HAP-1 (cell line): Measurements from ENCODE around the gene ADAMTSL3.

Experiments
- DNase-seq, 2 experiments: peaks; one replicate each; pipeline ENCODE4 v3.0.0-alpha.2; 2016 to 2020; ENCODE audit warnings: low spot score in 2 of 2
- H3K27me3 ChIP-seq: fragments of 250-450 bp; sonication (Bioruptor Pico); 2 replicates; pipeline ENCODE4 v1.5.1; 2020; ENCODE audit warnings: low read depth, mild to moderate bottlenecking, moderate library complexity
- H3K36me3 ChIP-seq: fragments of 250-450 bp; sonication (Bioruptor Pico); replicated peaks from 2 replicates; pipeline ENCODE4 v1.5.1; 2020; ENCODE audit warnings: mild to moderate bottlenecking
- H3K4me1 ChIP-seq: fragments of 250-450 bp; sonication (Bioruptor Pico); 2 replicates; pipeline ENCODE4 v1.5.1; 2020; ENCODE audit warnings: mild to moderate bottlenecking
- H3K4me3 ChIP-seq: fragments of 250-450 bp; sonication (Bioruptor Pico); 2 replicates; pipeline ENCODE4 v1.5.1; 2020; ENCODE audit warnings: mild to moderate bottlenecking, moderate library complexity
- H3K9me3 ChIP-seq: fragments of 250-450 bp; sonication (Bioruptor Pico); 2 replicates; pipeline ENCODE4 v1.5.1; 2020; ENCODE audit warnings: mild to moderate bottlenecking, moderate library complexity
- in situ Hi-C: fragments of 300-500 bp; cut with MboI; formaldehyde crosslinking; loops from 3 replicates; pipeline ENCODE4 v1.14.3; 2020; ENCODE audit warnings: low sequenced_read_pairs, inconsistent platforms, mixed read lengths

Gene ADAMTSL3

GRCh38 chr15:83764201-83764838 is 110.4 kb downstream of the ADAMTSL3 start:
- H3K4me3 ChIP-seq = no peak overlapping the region
- no peaks in the 10 kb centered on the region for H3K4me1 ChIP-seq
- in situ Hi-C loops = no loop called here
- no peaks in the 10 kb centered on the region for H3K36me3 ChIP-seq
- no peak for DNase-seq
- no peaks in the 10 kb centered on the region for H3K9me3 ChIP-seq
- no peaks in the 10 kb centered on the region; the same call in 1 of the 2 replicates for H3K27me3 ChIP-seq

DNA sequence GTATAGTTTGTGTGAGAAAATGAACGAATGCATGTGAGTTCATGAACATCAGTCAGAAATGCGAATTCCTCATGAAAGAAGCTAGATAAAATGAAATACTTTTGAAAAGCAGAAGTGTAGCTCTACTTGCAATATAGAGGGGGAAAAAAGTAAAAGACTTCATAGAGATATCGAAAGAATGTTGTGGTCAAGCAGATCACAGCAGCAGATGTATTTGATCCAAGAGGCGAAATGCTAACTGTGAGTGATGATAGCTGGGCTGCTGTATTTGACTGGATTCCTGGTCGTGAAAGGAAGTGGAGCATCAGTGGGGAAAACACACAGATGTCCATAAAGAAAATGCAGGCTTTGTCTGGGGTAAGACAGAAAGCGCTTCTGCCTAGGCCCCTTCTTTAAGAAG is 112.4 kb downstream of the ADAMTSL3 start:
- H3K4me1 ChIP-seq = no peaks in the 10 kb centered on the region
- H3K27me3 ChIP-seq = no peaks in the 10 kb centered on the region; the same call in 1 of the 2 replicates
- no peaks in the 10 kb centered on the region for H3K9me3 ChIP-seq
- no peak for DNase-seq
- in situ Hi-C loops = no loop called here
- H3K4me3 ChIP-seq = no peak overlapping the region
- H3K36me3 ChIP-seq = no peaks in the 10 kb centered on the region

- in situ Hi-C loops = no loop called here
- H3K36me3 ChIP-seq = no peaks in the 10 kb centered on the region
- no peak overlapping the region for H3K4me3 ChIP-seq
- H3K9me3 ChIP-seq = no peaks in the 10 kb centered on the region
- no peaks in the 10 kb centered on the region for H3K4me1 ChIP-seq
- DNase-seq = no peak
- no peaks in the 10 kb centered on the region; the same call in 1 of the 2 replicates for H3K27me3 ChIP-seq
These were observed 113.8 kb downstream of the ADAMTSL3 start for GRCh38 chr15:83767741-83768140.

GRCh38 chr15:83769411-83769999 is 115.6 kb downstream of the ADAMTSL3 start:
- in situ Hi-C loops = no loop called here
- DNase-seq = no peak
- H3K9me3 ChIP-seq = no peaks in the 10 kb centered on the region
- no peaks in the 10 kb centered on the region for H3K4me1 ChIP-seq
- H3K36me3 ChIP-seq = no peaks in the 10 kb centered on the region
- no peak overlapping the region for H3K4me3 ChIP-seq
- H3K27me3 ChIP-seq = no peaks in the 10 kb centered on the region; the same call in 1 of the 2 replicates

GRCh38 chr15:83775738-83776137 is 121.8 kb downstream of the ADAMTSL3 start:
- in situ Hi-C loops = no loop called here
- H3K4me1 ChIP-seq = no peaks in the 10 kb centered on the region
- DNase-seq = no peak

DNA sequence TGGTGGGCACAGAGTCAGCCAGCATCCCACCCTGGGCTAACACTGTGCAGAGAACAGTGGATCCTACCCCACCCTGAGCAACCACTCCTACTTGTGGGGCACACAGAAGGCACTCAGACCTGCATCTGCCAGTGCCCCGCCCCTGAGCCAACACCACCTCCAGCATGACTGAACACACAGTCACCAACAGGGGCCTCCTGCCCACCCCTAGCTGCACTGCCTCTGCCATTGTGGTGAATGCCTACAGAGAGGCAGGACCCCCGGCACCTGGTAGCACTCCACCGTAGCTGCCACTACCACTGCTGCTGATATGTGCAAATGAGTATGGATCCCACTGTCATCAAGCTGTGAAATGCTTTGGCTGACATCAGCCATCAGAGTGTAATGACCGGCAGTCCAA is 123.1 kb downstream of the ADAMTSL3 start:
- H3K4me1 ChIP-seq = no peaks in the 10 kb centered on the region
- H3K36me3 ChIP-seq = no peaks in the 10 kb centered on the region
- DNase-seq = no peak
- H3K9me3 ChIP-seq = 0 out of 2 replicates have a peak, but pooled peaks cover 2% of the 10 kb centered on the region
- H3K4me3 ChIP-seq = no peak overlapping the region
- H3K27me3 ChIP-seq = no peaks in the 10 kb centered on the region
- in situ Hi-C loops = no loop called here

More at GRCh38 chr15:83775738-83776137, 121.8 kb downstream of the ADAMTSL3 start:
- H3K4me3 ChIP-seq = no peak overlapping the region
- H3K36me3 ChIP-seq = no peaks in the 10 kb centered on the region
- no peaks in the 10 kb centered on the region for H3K27me3 ChIP-seq
- H3K9me3 ChIP-seq = 0 out of 2 replicates have a peak, but pooled peaks cover 2% of the 10 kb centered on the region

DNA sequence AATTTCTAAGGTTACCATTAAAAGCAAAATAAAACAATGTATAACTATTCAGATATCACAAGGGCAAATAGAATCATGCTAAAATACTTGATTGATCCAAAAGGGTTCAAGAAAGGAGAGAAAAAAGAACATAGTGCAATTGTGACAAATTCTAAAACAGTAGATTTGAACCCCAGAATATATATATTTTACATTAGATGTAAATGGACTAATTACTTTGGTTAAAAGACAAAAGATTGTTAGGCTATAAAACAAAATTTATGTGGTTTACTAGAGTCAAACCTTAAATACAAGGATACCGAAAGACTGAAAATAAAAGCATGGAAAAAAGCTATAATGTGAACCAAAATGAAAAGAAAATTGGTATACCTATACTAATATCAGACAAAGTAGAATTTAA is 129.3 kb downstream of the ADAMTSL3 start:
- Histone ChIP-seq H3K4me3 (no peak overlapping the region), H3K36me3 (no peaks in the 10 kb centered on the region), H3K4me1 (no peaks in the 10 kb centered on the region), H3K9me3 (no peaks in the 10 kb centered on the region), H3K27me3 (no peaks in the 10 kb centered on the region)
- no peak for DNase-seq
- in situ Hi-C loops = no loop called here

DNA sequence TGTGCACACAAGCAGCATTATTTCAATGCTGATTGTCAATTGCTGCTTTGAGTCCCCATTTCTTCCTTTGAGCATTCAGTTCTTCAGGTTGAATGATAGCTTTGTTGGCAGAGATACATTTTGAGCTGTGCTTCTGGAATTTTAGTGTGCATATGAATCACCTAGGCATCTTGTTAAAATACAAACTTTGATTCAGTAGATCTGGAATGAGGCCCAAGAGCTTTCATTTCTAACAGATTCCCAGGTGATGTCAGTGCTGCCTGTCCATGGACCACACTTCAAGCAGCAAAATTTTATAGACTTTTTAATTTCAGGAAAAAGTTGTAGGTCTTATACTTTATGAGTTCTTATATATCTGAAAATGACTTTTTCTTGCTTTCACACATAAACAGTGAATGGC is 131.1 kb downstream of the ADAMTSL3 start:
- Histone ChIP-seq H3K9me3 (no peaks in the 10 kb centered on the region), H3K4me1 (no peaks in the 10 kb centered on the region), H3K36me3 (no peaks in the 10 kb centered on the region), H3K27me3 (no peaks in the 10 kb centered on the region), H3K4me3 (no peak overlapping the region)
- in situ Hi-C loops = no loop called here
- DNase-seq = no peak

DNA sequence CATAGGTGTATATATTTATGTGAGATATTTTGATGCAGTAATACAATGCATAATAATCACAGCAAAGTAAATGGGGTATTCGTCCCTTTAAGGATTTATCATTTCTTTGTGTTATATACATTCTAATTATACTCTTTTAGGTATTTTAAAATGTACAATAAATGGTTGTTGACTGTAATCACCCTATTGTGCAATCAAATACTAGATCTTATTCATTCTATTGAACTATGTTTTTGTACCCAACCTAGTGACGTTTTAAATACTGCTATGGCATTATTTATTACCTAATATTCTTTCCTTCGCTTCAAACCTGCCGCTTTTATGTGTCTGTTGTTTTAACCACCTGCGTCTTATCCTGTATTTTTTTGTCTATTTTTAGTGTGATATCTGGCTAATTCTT is 132.4 kb downstream of the ADAMTSL3 start:
- H3K4me3 ChIP-seq = no peak overlapping the region
- in situ Hi-C loops = no loop called here
- H3K27me3 ChIP-seq = no peaks in the 10 kb centered on the region
- no peak for DNase-seq
- no peaks in the 10 kb centered on the region for H3K36me3 ChIP-seq
- no peaks in the 10 kb centered on the region for H3K4me1 ChIP-seq
- no peaks in the 10 kb centered on the region for H3K9me3 ChIP-seq

- DNase-seq = no peak
- H3K4me1 ChIP-seq = no peaks in the 10 kb centered on the region
- H3K27me3 ChIP-seq = no peaks in the 10 kb centered on the region
- in situ Hi-C loops = no loop called here
- H3K9me3 ChIP-seq = no peaks in the 10 kb centered on the region
- H3K4me3 ChIP-seq = no peak overlapping the region
- H3K36me3 ChIP-seq = no peaks in the 10 kb centered on the region
These were observed 139.1 kb downstream of the ADAMTSL3 start for GRCh38 chr15:83793069-83793468.

- Histone ChIP-seq H3K9me3 (no peaks in the 10 kb centered on the region), H3K27me3 (no peaks in the 10 kb centered on the region), H3K4me1 (no peaks in the 10 kb centered on the region), H3K36me3 (no peaks in the 10 kb centered on the region), H3K4me3 (no peak overlapping the region)
- DNase-seq = no peak
- in situ Hi-C loops = no loop called here
These were observed 140.3 kb downstream of the ADAMTSL3 start for GRCh38 chr15:83794209-83794608.

DNA sequence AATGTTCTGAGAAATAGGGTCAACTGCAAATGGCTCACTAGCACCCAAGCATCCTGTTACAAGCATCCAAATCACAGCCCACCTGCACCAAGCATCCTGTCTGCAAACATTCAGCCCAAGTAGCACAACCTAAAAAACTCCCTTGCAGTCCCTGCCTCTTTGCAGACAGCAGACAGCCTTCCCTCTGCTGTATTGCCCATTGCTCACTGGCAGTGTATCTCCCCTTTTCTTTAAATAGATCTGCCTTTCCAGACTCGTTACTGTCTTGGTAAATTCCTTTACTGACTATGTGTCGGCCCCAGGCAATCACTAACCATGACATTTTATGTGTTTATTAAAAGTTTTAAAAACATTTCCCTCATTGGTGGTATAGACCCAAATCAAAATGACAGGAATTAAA is 155.4 kb downstream of the ADAMTSL3 start:
- no peak for DNase-seq
- Histone ChIP-seq H3K36me3 (no peaks in the 10 kb centered on the region), H3K9me3 (0 out of 2 replicates have a peak, but pooled peaks cover 3% of the 10 kb centered on the region), H3K4me3 (no peak overlapping the region), H3K4me1 (no peaks in the 10 kb centered on the region), H3K27me3 (no peaks in the 10 kb centered on the region)
- in situ Hi-C loops = no loop called here

DNA sequence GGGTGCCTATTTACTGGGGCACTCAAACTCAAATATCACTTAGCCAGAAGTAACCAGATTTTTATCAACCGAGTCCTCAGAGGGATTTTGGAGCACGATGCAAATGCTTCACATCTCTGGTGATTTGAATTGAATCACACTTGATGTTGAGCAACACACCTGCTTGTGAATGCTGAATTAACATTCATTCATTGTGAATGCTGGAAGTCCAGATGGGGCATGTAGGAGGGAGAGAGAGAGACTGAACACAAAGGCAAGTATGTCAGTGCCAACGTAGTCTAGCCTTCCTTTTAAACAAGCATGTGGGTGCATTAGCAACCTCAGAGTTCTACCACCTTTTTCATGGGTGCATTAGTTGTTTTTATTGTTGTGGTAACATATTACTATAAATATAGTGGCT is 156.2 kb downstream of the ADAMTSL3 start:
- in situ Hi-C loops = no loop called here
- Histone ChIP-seq H3K9me3 (0 out of 2 replicates have a peak, but pooled peaks cover 3% of the 10 kb centered on the region), H3K4me3 (no peak overlapping the region), H3K4me1 (no peaks in the 10 kb centered on the region), H3K36me3 (no peaks in the 10 kb centered on the region), H3K27me3 (no peaks in the 10 kb centered on the region)
- DNase-seq = no peak

DNA sequence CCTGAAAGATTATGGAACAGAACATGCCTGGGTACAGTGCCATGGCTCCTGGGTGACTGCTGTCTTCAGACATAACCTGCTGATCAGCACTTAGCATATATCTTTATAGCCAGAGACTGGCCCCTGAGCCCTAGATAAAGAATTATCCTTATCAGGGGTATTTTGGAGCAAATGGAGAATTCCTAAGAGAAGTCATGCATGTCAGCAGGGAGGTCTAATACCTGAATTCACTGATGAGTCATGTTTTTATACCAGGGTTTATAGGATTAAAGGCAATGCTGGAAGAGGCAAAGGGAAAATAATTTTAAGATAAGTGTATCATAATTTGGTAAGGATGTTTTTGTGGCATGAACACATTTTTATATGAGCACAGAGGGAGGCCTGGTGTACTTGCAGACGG is 159.8 kb downstream of the ADAMTSL3 start:
- Histone ChIP-seq H3K4me3 (no peak overlapping the region), H3K36me3 (no peaks in the 10 kb centered on the region), H3K9me3 (no peaks in the 10 kb centered on the region), H3K27me3 (no peaks in the 10 kb centered on the region; the same call in 1 of the 2 replicates), H3K4me1 (no peaks in the 10 kb centered on the region)
- in situ Hi-C loops = no loop called here
- DNase-seq = no peak
